MCF 10A (cell line): ENCODE results near the gene NR4A3. TPM values are rescaled to one million over a fixed set of nuclear protein-coding genes. Genes with fewer than 3 reads are reported as not detected.

ENCODE experiments used
- BruUV-seq: library from RNA; stranded (reverse); fragments of 400-500 nt; replicated peaks from 2 replicates; lab custom pipeline; 2021; lab: Mats Ljungman, UMichigan
- CTCF ChIA-PET: fragments of 300-600 bp; sonication (Branson Sonifier 250); formaldehyde crosslinking; extraction: SDS; loops from one replicate; lab custom pipeline; 2021; ENCODE audit warnings: antibody characterized with exemption, inconsistent platforms; lab: Yijun Ruan, JAX
- POLR2A ChIA-PET: fragments of 300-600, 350-650 bp; sonication (Branson Sonifier 250); formaldehyde crosslinking; extraction: SDS; loops from one replicate; lab custom pipeline; 2020; ENCODE audit warnings: antibody characterized with exemption, inconsistent platforms; lab: Yijun Ruan, JAX
- DNase-seq: peaks from one replicate; pipeline ENCODE4 v3.0.0-alpha.2; 2018; ENCODE audit not compliant: unreplicated experiment
- H3K27ac Mint-ChIP-seq: one replicate; pipeline ENCODE4 v1.8.0; 2022; ENCODE audit warnings: mild to moderate bottlenecking, low read depth, mixed read lengths; ENCODE audit not compliant: unreplicated experiment
- H3K27me3 Mint-ChIP-seq: one replicate; pipeline ENCODE4 v1.8.0; 2022; ENCODE audit warnings: mixed read lengths; ENCODE audit not compliant: insufficient read depth, unreplicated experiment
- H3K36me3 Mint-ChIP-seq: one replicate; pipeline ENCODE4 v1.8.0; 2022; ENCODE audit warnings: mild to moderate bottlenecking, moderate library complexity, mixed read lengths; ENCODE audit not compliant: insufficient read depth, unreplicated experiment
- H3K4me1 Mint-ChIP-seq: one replicate; pipeline ENCODE4 v1.8.0; 2022; ENCODE audit warnings: mixed read lengths; ENCODE audit not compliant: insufficient read depth, unreplicated experiment
- H3K4me3 Mint-ChIP-seq: one replicate; pipeline ENCODE4 v1.8.0; 2022; ENCODE audit warnings: mild to moderate bottlenecking, moderate library complexity, mixed read lengths; ENCODE audit not compliant: unreplicated experiment
- H3K9me3 Mint-ChIP-seq: one replicate; pipeline ENCODE4 v1.8.0; 2022; ENCODE audit warnings: mixed read lengths; ENCODE audit not compliant: unreplicated experiment
- intact Hi-C: fragments of 100-400 bp; cut with micrococcal nuclease; formaldehyde crosslinking; loops from 2 replicates; pipeline ENCODE4 v1.14.1; 2022
- total RNA-seq: library from RNA; stranded (reverse); gene quantifications from 2 replicates; pipeline ENCODE4 v1.2.3, GENCODE V29; 2022
- TF ChIP-seq, protein P1 (sequence below): fragments of 200-600 bp; IDR thresholded peaks from one replicate; pipeline ENCODE4 v1.8.0; 2022; ENCODE audit warnings: antibody characterized with exemption, mild to moderate bottlenecking; ENCODE audit not compliant: unreplicated experiment

The NR4A3 gene
- total RNA-seq, 1 experiment from 2014 or later: 0.16 TPM

DNA sequence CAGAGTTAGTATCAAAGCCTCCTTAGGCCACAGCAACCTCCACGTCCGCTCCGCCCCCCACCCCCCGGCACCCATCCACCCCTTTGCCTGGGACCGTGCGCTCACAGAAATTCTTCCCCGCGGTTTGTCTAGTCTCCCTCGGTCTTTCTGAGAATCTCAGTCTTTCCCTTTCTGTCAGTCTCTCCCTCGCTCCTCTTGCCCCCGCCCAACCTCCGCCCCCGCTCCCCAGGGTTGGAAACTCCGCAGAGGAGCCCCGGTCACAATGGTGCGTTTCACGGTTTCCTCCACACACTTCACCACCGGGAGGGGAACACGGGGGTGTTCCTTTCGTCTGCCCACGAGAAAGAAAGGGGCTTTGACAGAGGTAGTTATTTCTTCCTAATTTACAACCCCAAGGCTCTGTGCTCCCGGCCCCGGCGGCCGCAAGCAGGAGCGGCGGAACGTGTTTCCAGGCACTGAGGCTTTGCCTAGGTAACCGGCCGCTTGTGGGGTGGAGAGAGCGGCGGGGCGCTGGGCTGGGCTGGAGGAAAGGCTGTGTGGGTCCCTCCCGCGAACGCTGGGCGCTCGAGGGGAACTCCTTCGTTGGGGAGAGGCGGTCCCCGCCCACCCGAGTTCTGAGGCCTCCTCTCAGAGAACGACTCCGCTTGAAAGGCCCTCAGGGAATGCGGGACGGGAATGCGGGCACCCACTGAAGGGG lies 2.1 kb downstream of the NR4A3 start:
- DNase-seq: no peak
- intact Hi-C loops: loop anchor here (5.0 to 10.0 kb wide), 4 partner anchors 141 to 603 kb away; partner anchors contain the start of gene MSANTD3
- Mint-ChIP-seq H3K4me1 (peaks cover 18% of the 10 kb centered on the region), H3K36me3 (no peaks in the 10 kb centered on the region), H3K27ac (no peak overlapping the region), H3K4me3 (peak overlapping the region; percentile 93), H3K9me3 (no peaks in the 10 kb centered on the region), H3K27me3 (peaks cover 17% of the 10 kb centered on the region)
- TF ChIP-seq, protein P1, sequence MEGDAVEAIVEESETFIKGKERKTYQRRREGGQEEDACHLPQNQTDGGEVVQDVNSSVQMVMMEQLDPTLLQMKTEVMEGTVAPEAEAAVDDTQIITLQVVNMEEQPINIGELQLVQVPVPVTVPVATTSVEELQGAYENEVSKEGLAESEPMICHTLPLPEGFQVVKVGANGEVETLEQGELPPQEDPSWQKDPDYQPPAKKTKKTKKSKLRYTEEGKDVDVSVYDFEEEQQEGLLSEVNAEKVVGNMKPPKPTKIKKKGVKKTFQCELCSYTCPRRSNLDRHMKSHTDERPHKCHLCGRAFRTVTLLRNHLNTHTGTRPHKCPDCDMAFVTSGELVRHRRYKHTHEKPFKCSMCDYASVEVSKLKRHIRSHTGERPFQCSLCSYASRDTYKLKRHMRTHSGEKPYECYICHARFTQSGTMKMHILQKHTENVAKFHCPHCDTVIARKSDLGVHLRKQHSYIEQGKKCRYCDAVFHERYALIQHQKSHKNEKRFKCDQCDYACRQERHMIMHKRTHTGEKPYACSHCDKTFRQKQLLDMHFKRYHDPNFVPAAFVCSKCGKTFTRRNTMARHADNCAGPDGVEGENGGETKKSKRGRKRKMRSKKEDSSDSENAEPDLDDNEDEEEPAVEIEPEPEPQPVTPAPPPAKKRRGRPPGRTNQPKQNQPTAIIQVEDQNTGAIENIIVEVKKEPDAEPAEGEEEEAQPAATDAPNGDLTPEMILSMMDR: no peak
- no TSS peak for BruUV-seq
- ChIA-PET CTCF (interaction anchor here (0.6 to 2.3 kb wide), 4 partner anchors 60 to 558 kb away, joined by 3 to 8 read pairs (median 3); no protein-coding TSS in a partner anchor), POLR2A (interaction anchor here (5.4 kb wide), 1 partner anchor 83 kb away, joined by 71 read pairs; the partner anchor contains the start of gene STX17)

DNA sequence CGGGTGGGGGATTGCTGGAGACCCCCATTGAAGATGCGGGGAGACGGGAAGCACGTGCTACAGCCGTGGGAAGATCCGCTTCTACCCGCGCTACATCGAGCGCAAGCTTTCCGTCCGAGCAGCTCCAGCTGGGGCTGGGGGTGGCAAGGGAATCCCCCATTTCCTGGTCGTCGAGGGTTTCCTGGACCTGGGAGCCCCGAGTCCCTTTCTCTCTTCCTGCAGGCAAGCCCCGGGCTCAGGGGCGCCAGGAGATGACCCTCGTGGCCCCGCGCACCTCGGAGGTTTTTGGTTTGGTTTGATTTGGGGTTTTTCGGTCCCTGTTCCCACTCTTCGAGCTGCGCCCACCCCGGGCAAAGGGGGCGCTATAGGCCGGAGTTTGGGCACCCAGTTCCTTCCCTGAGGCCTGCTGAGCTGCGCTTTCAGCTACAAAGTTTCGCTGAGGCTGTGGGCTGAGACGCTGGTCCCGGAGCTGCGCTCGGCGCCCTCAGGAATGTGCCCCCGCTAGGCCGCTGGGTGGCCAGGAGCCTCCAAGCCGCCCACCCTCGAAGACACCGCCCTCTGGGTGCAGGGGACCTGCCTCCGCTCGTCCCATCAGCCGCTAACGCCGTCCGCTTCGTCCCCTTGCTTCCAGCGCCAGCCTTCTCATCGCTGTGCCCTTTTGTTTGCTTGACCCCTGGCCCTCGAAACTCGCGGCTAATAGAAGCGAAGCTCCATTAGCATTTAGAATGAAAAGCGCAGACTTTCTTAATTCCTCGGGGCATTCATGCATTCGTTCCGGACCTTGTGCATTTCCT lies 2.9 kb downstream of the NR4A3 start:
- peaks cover 25% of the 10 kb centered on the region for H3K27me3 Mint-ChIP-seq
- TF ChIP-seq, protein P1: peak; percentile 6
- no peak overlapping the region for H3K27ac Mint-ChIP-seq
- BruUV-seq: no TSS peak
- peaks cover 14% of the 10 kb centered on the region for H3K4me1 Mint-ChIP-seq
- H3K4me3 Mint-ChIP-seq: no peak overlapping the region
- H3K36me3 Mint-ChIP-seq: no peaks in the 10 kb centered on the region
- H3K9me3 Mint-ChIP-seq: no peaks in the 10 kb centered on the region
- no peak for DNase-seq
- intact Hi-C loops: loop anchor here (5.0 to 10.0 kb wide), 4 partner anchors 140 to 603 kb away; partner anchors contain the start of gene MSANTD3
- CTCF ChIA-PET: interaction anchor here (0.6 to 1.3 kb wide), 6 partner anchors 59 to 771 kb away, joined by 3 to 5 read pairs (median 3); no protein-coding TSS in a partner anchor
- POLR2A ChIA-PET: no interaction called here

DNA sequence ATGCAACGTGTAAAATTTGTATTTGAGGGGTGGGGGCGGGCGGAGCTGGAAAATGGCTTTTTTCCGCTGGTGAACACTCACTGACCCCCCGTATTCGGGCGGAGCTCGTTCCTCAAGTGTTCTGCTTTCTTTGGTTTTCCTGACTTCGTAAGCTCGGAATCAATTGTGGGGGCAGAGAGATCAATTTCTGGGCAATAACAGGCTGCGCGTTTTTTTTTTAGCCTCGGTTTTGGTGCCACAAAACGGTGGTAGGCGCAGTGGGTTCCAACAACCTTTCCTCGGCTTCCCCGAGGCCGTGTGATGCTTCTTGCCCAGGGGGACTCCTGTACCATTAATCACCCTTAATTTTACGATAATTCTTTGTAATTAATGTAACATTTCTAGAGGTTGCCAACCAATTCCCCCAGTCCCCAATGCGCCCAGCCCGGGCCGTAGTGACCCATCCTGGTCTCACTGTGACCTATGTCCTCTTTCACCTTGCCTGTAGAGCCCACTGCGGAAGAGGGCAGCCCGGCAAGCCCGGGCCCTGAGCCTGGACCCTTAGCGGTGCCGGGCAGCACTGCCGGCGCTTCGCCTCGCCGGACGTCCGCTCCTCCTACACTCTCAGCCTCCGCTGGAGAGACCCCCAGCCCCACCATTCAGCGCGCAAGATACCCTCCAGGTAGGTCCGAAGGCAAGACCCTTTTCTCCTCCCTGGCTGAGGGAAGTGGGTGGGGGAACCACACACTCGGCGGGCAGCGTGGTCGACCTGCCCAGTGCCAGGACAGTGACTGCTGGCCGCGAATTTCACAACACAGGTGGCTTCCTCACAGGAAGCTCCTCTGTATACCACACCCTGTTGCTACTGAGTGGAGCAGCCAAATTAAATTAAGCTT lies 3.7 kb downstream of the NR4A3 start:
- Mint-ChIP-seq H3K27me3 (peaks cover 33% of the 10 kb centered on the region), H3K9me3 (no peaks in the 10 kb centered on the region), H3K36me3 (no peaks in the 10 kb centered on the region), H3K4me3 (no peak overlapping the region), H3K27ac (no peak overlapping the region), H3K4me1 (peaks cover 14% of the 10 kb centered on the region)
- BruUV-seq: no TSS peak
- TF ChIP-seq, protein P1: no peak
- no peak for DNase-seq
- ChIA-PET CTCF (interaction anchor here (0.6 to 1.3 kb wide), 5 partner anchors 58 to 772 kb away, joined by 3 to 5 read pairs (median 3); no protein-coding TSS in a partner anchor), POLR2A (no interaction called here)
- intact Hi-C loops: loop anchor here (10.0 kb wide), 1 partner anchor 139 kb away; no protein-coding TSS in a partner anchor
